SIG-M5 treated with dmso at 0.1 percent for 504 hours (cell line): ENCODE results near the gene SPA17.

Source experiments
- DNase-seq: peaks from one replicate; lab custom pipeline; 2025; ENCODE audit not compliant: unreplicated experiment; lab: John Stamatoyannopoulos, UW

The SPA17 gene

GRCh38 chr11:124722176-124722575 lies 48.5 kb downstream of the SPA17 start:
- no peak for DNase-seq

GRCh38 chr11:124724979-124725718 lies 51.4 kb downstream of the SPA17 start:
- no peak for DNase-seq

- no peak for DNase-seq
Observed at GRCh38 chr11:124725719-124726105, 52.0 kb downstream of the SPA17 start.

- no peak for DNase-seq
Observed at GRCh38 chr11:124727474-124727873, 53.8 kb downstream of the SPA17 start.

GRCh38 chr11:124728134-124728533 lies 54.4 kb downstream of the SPA17 start:
- DNase-seq = no peak

GRCh38 chr11:124729571-124729970 lies 55.9 kb downstream of the SPA17 start:
- DNase-seq = no peak

GRCh38 chr11:124732230-124732629 lies 58.5 kb downstream of the SPA17 start:
- peak; percentile 65 for DNase-seq

- peak; percentile 76 for DNase-seq
Observed at GRCh38 chr11:124736736-124737135, 63.0 kb downstream of the SPA17 start.

GRCh38 chr11:124737638-124738305 lies 64.1 kb downstream of the SPA17 start:
- no peak for DNase-seq

GRCh38 chr11:124738713-124739478 lies 65.2 kb downstream of the SPA17 start:
- DNase-seq = no peak

GRCh38 chr11:124739479-124740276 lies 66.0 kb downstream of the SPA17 start, which contains the start of gene NRGN:
Gene NRGN, plus strand, starts transcription at chr11:124739942. Its CDS starts 143 bp downstream, at chr11:124740085.
- DNase-seq = peak; percentile 78

GRCh38 chr11:124740277-124740882 lies 66.7 kb downstream of the SPA17 start:
- peak; percentile 59 for DNase-seq

- no peak for DNase-seq
Observed at GRCh38 chr11:124742555-124742954, 68.9 kb downstream of the SPA17 start.

GRCh38 chr11:124743050-124743449 lies 69.3 kb downstream of the SPA17 start:
- DNase-seq = no peak

GRCh38 chr11:124745270-124745834 lies 71.6 kb downstream of the SPA17 start:
- no peak for DNase-seq

GRCh38 chr11:124745835-124746620 lies 72.3 kb downstream of the SPA17 start:
- peak; percentile 30 for DNase-seq

- DNase-seq = peak; percentile 55
Observed at GRCh38 chr11:124746621-124747243, 73.0 kb downstream of the SPA17 start.
